Left renal cortex interstitium (tissue), 4 donors: ENCODE data around the gene ANKRD2. TPM values are rescaled to one million over a fixed set of nuclear protein-coding genes. Genes with fewer than 3 reads are reported as not detected.

Experiments
- DNase-seq, 4 donors: peaks; one replicate each; pipeline ENCODE4 v3.0.0-alpha.2; 2013; ENCODE audit warnings: low read depth in 4 of 4, low spot score in 2 of 4, missing footprints in 1 of 4
- polyA plus RNA-seq, 4 donors: library from polyadenylated mRNA; unstranded; fragments of 120-200 nt; gene quantifications; one replicate each; pipeline ENCODE4 v1.2.1, GENCODE V29; 2013; ENCODE audit not compliant: insufficient read length in 4 of 4

The ANKRD2 gene
- polyA plus RNA-seq, 4 donors = 0.38 to 0.56 (median 0.51) TPM

- no peak for DNase-seq
These were observed 18.3 kb downstream of the ANKRD2 start for GRCh38 chr10:97590748-97591495.

- DNase-seq = no peak
These were observed 20.8 kb downstream of the ANKRD2 start for GRCh38 chr10:97593421-97593820.

GRCh38 chr10:97596101-97597082 lies 23.8 kb downstream of the ANKRD2 start:
- no peak for DNase-seq

GRCh38 chr10:97597778-97598177 lies 25.2 kb downstream of the ANKRD2 start:
- no peak for DNase-seq

- no peak for DNase-seq
These were observed 26.1 kb downstream of the ANKRD2 start for GRCh38 chr10:97598407-97599271.

GRCh38 chr10:97599272-97599619 lies 26.7 kb downstream of the ANKRD2 start:
- DNase-seq = no peak

- no peak for DNase-seq
These were observed 28.0 kb downstream of the ANKRD2 start for GRCh38 chr10:97600616-97601015.

- no peak for DNase-seq
These were observed 29.0 kb downstream of the ANKRD2 start for GRCh38 chr10:97601268-97602215.

- no peak for DNase-seq
These were observed 34.6 kb downstream of the ANKRD2 start for GRCh38 chr10:97607095-97607636.

- no peak for DNase-seq
These were observed 36.5 kb downstream of the ANKRD2 start for GRCh38 chr10:97608991-97609561.

- DNase-seq = no peak
These were observed 38.9 kb downstream of the ANKRD2 start for GRCh38 chr10:97611473-97611872.

- no peak for DNase-seq
These were observed 39.8 kb downstream of the ANKRD2 start for GRCh38 chr10:97612386-97612785.

GRCh38 chr10:97618285-97618684 lies 45.7 kb downstream of the ANKRD2 start:
- DNase-seq = no peak

GRCh38 chr10:97618733-97619132 lies 46.2 kb downstream of the ANKRD2 start:
- no peak for DNase-seq

- DNase-seq = no peak
These were observed 50.7 kb downstream of the ANKRD2 start for GRCh38 chr10:97623277-97623676.

- DNase-seq = no peak
These were observed 55.2 kb downstream of the ANKRD2 start for GRCh38 chr10:97627731-97628130.

- no peak for DNase-seq
These were observed 55.6 kb downstream of the ANKRD2 start for GRCh38 chr10:97628228-97628627.

GRCh38 chr10:97629289-97629688 lies 56.7 kb downstream of the ANKRD2 start:
- no peak for DNase-seq

GRCh38 chr10:97631098-97631497 lies 58.5 kb downstream of the ANKRD2 start:
- no peak for DNase-seq
